Measurements from ENCODE around the gene SPATA20. TPM values are rescaled to one million over a fixed set of nuclear protein-coding genes. Genes with fewer than 3 reads are reported as not detected.

The SPATA20 gene
- total and polyA plus RNA-seq, 2 of the 13 experiments (the other 11 are each of a cell fraction or from before 2014, with no cell fraction given), result 36.1 to 64.8 TPM

GRCh38 chr17:50517504-50518383 is 29.2 kb upstream of the SPATA20 start (continued):
- TF ChIP-seq ZNF407 (CRISPR knock-in tag; IDR thresholded peaks at IDR 0.05; ENCODE audit: not compliant biosample characterization), result no peak
- peak; percentile 47; the same call in 1 of the 2 replicates for TF ChIP-seq TAF1 (CRISPR knock-in tag; IDR thresholded peaks at IDR 0.05)
- TF ChIP-seq ZNF850 (CRISPR knock-in tag; conservative IDR thresholded peaks at IDR 0.05), result no peak
- no peak for TF ChIP-seq ZNF33B (CRISPR knock-in tag; IDR thresholded peaks at IDR 0.05)
- TF ChIP-seq ZNF567 (CRISPR knock-in tag; IDR thresholded peaks at IDR 0.05; ENCODE audit: borderline replicate concordance), result 0 out of 2 replicates have a peak, but pooled peaks have one; percentile 69
- peak in 1 of 2 experiments; percentile 59; a peak in 1 of 4 replicates for TF ChIP-seq POLR2A (IDR thresholded peaks at IDR 0.05; ENCODE audit: insufficient read depth in 1 of 2, low read depth in 2 of 2, low read length in 2 of 2)
- peak; percentile 22; the same call in 1 of the 2 replicates for TF ChIP-seq ZNF281 (CRISPR knock-in tag; IDR thresholded peaks at IDR 0.05; ENCODE audit: borderline replicate concordance)
- no peak for TF ChIP-seq ATF7 (IDR thresholded peaks at IDR 0.05)
- no peak for TF ChIP-seq ATF7 (CRISPR knock-in tag; IDR thresholded peaks at IDR 0.05)
- peak; percentile 85 for TF ChIP-seq ZNF143 (CRISPR knock-in tag; IDR thresholded peaks at IDR 0.05)
- no peak for TF ChIP-seq RARA (CRISPR knock-in tag; IDR thresholded peaks at IDR 0.05)
- TF ChIP-seq ZNF563 (CRISPR knock-in tag; IDR thresholded peaks at IDR 0.05), result 0 out of 2 replicates have a peak, but pooled peaks have one; percentile 5
- TF ChIP-seq HES4 (CRISPR knock-in tag; IDR thresholded peaks at IDR 0.05; ENCODE audit: borderline replicate concordance), result 0 out of 2 replicates have a peak, but pooled peaks have one; percentile 54
- TF ChIP-seq NR0B2 (CRISPR knock-in tag; IDR thresholded peaks at IDR 0.05), result 0 out of 2 replicates have a peak, but pooled peaks have one; percentile 40
- peak; percentile 49; the same call in 1 of the 2 replicates for TF ChIP-seq SNAI1 (CRISPR knock-in tag; IDR thresholded peaks at IDR 0.05; ENCODE audit: borderline replicate concordance)
- peak; percentile 2; the same call in 1 of the 2 replicates for TF ChIP-seq ISL2 (CRISPR knock-in tag; IDR thresholded peaks at IDR 0.05)
- TF ChIP-seq ZNF605 (CRISPR knock-in tag; IDR thresholded peaks at IDR 0.05), result 0 out of 2 replicates have a peak, but pooled peaks have one; percentile 57
- peak; percentile 33; the same call in 1 of the 2 replicates for TF ChIP-seq GATA4 (IDR thresholded peaks at IDR 0.05; ENCODE audit: borderline replicate concordance, low read depth)

All from HepG2 (cell line).